Lower leg skin (tissue), 3 donors: ENCODE measurements around the gene FMNL2.

Experiments
- CTCF ChIP-seq, 3 donors: fragments of 450-650 bp; IDR thresholded peaks; one replicate each; pipeline ENCODE4 v1.5.1; 2016; ENCODE audit warnings: antibody characterized with exemption in 3 of 3, mild to moderate bottlenecking in 3 of 3, moderate library complexity in 2 of 3
- POLR2A ChIP-seq, 2 donors: fragments of 450-650 bp; IDR thresholded peaks; one replicate each; pipeline ENCODE4 v1.6.1; 2016 to 2017; ENCODE audit warnings: antibody characterized with exemption in 2 of 2, mild to moderate bottlenecking in 1 of 2, moderate library complexity in 1 of 2

GRCh38 chr2:152489364-152489763 is 154.4 kb downstream of the FMNL2 start:
- TF ChIP-seq CTCF (IDR thresholded peaks at IDR 0.05) (no peak), POLR2A (IDR thresholded peaks at IDR 0.05) (no peak)
